GM19238 (cell line): Measurements from ENCODE around the gene MIAT.
A peak's percentile ranks its signal among the peaks of the same experiment; 100 is the strongest.
"Not testable (repeated sequence)": the region's sequence is repeated elsewhere in the genome, so short reads cannot be mapped to it uniquely, and the experiment has no call there.

Source experiments
- DNase-seq: peaks from one replicate; pipeline ENCODE4 v3.0.0; 2011; ENCODE audit warnings: low spot score; ENCODE audit not compliant: insufficient read length

MIAT gene

DNA sequence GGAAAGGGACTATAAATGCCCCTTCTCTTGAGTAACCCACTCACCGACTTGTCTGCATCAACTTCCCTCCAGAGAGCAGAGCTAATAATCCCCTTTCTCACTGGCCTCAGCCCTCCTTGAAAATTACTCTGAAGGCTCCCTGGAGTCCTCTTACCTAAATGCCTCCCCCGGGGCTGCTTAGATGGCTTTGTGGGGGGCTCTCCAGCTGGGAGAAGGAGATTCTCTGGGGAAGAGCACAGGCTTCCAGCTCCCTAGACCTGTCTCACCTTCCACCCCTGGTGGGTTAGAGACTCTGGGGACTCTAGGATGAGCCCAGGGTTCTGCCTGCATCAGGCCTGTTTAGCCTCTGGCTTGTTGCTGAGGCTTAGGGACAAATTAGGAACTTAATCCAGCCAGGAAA, 39.8 kb downstream of the MIAT start:
- DNase-seq: no peak

- no peak for DNase-seq
Observed at GRCh38 chr22:26700462-26700861, 43.1 kb downstream of the MIAT start.

GRCh38 chr22:26700886-26701285, 43.5 kb downstream of the MIAT start:
- DNase-seq: no peak

GRCh38 chr22:26701323-26701722, 43.9 kb downstream of the MIAT start:
- no peak for DNase-seq

DNA sequence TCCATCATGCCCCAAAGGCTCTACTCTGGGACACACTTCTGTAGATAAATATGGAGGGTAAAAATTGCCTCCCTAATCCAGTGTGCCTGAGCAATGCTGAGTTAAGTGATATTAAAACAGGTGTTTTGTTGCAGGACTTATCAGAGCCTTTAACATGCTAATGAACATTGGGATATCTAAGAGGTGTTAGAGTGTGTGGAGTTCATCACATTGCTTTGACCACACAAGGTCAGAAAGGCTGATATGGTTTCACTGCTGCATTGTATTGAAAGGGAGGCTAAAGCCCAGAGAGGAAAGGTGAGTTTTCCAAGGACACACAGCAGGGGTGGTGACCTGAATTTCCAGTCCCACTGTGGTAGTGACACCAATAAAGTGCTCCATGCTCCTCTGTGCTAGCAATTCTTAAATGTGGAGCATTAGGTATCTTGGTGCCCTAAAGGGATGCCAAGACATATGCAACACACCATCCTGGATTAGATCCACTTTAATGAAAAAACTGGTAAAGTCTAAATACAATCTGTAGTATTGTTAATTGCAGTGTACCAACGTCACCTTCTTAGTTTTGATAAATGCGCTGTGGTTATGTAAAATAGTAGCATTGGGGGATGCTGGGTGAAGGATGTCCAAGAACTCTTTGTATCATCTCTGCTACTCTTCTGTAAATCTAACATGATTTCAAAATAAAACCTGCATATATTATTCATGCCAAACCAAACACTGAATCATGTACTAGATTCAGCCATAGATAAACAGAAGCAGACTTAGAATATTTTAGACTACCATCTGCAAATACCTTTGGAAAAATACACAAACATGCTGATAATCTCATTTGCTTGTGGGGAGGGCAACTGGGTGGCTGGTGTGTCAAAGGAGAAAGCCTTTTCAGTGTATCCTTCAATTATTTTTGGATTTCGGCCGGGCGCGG, 45.8 kb downstream of the MIAT start:
- DNase-seq: no peak

DNA sequence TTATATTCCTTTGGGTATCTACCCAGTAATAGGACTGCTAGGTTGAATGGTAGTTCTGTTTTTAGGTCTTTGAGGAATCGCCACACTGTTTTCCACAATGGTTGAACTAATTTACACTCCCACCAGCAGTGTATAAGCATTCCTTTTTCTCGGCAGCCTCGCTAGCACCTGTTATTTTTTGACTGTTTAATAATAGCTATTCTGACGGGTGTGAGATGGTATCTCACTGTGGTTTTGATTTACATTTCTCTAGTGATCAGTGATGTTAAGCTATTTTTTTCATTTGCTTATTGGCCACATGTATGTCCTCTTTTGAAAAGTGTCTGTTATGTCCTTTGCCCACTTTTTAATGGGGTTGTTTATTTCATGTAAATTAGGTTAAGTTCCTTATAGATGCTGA, 48.0 kb downstream of the MIAT start:
- not testable (repeated sequence) for DNase-seq

- no peak for DNase-seq
Observed at GRCh38 chr22:26707090-26707489, 49.7 kb downstream of the MIAT start.

GRCh38 chr22:26707581-26707980, 50.2 kb downstream of the MIAT start:
- no peak for DNase-seq

- DNase-seq: no peak
Observed at GRCh38 chr22:26708256-26709009, 51.0 kb downstream of the MIAT start.

DNA sequence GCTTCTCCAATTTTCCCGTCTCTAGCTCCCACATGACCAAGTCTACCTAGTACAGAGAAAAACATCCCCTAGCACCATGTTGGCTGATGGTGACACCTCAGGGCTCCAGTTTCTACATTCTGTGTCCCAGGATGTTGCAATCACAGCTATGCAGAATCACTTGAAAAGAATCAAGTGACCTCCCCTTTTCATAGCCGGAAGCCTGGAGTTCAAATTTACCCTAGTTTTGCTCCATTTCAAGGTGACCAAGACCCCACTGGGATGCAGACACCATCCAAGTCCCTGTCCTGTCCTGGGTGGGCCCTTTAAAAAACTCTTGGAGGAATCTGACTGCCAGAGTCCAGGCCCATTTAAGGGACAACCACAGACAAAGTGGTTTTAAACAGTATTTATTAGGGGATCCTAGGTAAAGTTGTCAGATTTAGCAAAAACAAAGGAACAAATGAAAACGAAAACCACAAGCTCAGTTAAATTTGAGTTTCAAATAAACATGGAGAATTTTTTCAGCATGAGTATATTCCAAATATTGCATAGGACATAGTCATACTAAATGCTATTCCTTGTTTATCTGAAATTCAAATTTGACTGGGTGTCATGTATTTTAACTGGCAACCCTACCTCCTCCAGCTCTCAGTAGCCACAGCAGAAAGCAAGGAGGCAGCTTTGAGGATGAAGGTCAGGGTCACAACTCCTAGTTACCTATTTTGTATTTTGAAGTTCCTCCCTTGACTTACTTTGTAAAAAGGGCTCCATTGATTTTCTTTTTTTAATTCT, 52.4 kb downstream of the MIAT start:
- DNase-seq: no peak

GRCh38 chr22:26711205-26711963, 54.0 kb downstream of the MIAT start:
- DNase-seq: peak; percentile 17

- DNase-seq: no peak
Observed at GRCh38 chr22:26712158-26712557, 54.8 kb downstream of the MIAT start.

GRCh38 chr22:26713823-26714449, 56.5 kb downstream of the MIAT start:
- DNase-seq: no peak

- DNase-seq: no peak
Observed at GRCh38 chr22:26714971-26715370, 57.6 kb downstream of the MIAT start.

- DNase-seq: no peak
Observed at GRCh38 chr22:26715392-26715936, 58.1 kb downstream of the MIAT start.

DNA sequence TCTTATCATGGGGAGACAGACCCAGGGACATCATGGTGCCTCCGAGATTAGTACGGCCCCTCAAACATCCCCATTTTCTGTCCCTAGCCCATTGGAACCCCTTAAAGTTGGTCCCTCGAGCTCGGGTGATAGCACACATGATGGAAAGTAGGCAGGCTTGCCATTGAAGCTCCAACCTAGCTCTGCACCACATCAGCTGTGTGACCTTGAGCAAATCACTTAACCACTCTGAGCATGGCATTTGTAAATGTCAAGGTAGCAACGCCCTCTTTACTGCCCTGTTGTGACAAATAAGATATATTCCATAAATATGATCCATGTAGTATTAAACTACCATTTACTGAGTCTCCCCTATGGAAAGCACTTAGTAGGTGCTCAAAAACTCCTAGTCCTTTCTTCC, 61.1 kb downstream of the MIAT start:
- no peak for DNase-seq

- DNase-seq: no peak
Observed at GRCh38 chr22:26718905-26719304, 61.5 kb downstream of the MIAT start.

DNA sequence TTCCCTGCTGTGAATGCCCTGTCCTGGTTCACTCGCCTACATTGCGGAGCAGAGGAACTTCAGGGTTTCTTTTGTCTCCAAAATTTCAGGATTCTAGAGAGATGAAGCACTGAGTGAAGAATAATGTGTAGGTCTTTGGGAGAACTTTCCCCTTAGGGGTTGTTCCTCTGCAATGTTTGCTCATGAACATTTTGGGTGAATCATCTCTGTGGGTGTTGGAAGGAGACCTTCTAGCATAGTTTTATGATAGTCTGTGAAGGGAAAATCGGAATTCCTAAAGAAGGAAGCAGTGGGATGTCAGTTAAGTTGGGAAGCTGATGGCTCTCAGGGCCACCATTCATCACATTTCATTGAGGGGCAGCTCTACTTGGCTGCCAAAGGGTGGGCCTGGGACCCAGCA, 64.8 kb downstream of the MIAT start:
- no peak for DNase-seq

- no peak for DNase-seq
Observed at GRCh38 chr22:26724414-26724813, 67.0 kb downstream of the MIAT start.

DNA sequence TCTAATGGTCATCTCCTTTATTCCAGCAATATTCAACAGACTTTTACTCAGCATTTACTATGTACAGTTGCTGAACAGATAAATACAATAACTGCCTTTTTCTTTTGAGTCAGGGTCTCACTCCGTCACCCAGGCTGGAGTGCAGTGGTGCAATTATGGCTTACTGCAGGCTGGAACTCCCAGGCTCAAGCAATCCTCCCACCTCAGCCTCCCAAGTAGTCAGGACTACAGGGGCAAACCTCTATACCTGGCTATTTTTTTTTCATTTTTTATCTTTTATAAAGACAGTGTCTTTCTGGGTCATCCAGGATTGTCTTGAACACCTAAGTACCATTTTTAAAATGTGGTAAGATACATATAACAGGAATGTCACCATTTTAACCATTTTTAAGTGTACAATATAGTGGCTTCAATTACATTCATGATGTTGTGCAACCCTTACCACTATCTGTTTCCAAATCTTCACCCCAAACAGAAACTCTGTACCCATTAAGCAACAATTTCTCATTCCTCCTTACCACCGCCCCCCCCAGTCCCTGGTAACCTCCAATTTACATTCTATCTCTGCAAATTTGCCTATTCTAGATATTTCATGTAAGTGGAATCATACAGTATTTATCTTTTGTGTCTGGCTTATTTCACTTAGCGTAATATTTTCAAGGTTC, 67.8 kb downstream of the MIAT start:
- no peak for DNase-seq
